Limb (tissue), 2 donors: Measurements from ENCODE around the gene ZFAND6.
A peak's percentile ranks its signal among the peaks of the same experiment; 100 is the strongest.

Experiments used
- DNase-seq, 2 donors: peaks; one replicate each; pipeline ENCODE4 v3.0.0-alpha.2; 2016; ENCODE audit errors: extremely low spot score in 2 of 2

The ZFAND6 gene

DNA sequence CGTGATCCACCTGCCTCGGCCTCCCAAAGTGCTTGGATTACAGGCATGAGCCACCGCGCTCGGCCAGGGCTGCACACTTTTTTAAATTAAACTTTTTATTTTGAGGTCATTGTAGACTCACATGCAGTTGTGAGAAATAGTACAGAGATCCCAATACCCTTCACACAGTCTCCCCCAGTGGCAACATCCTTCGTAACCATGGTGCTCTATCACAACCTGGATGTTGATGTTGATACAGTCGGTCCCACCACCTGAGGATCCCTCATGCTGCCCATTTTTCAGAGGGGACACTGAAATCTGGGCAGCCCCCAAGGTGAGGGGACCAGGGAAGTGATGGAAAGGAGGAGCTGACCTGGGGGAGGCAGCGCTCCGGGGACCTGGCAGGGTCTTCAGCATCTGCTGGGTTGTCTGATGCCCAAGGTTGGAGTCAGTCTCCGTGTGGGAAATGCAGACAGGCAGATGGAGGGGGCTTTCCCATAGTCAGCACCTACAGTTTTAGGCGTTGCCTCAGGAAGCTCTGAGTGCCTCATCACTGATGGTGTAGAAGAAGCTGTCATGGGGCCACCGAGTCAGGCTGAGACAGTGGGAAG lies 110.4 kb downstream of the ZFAND6 start:
- DNase-seq = no peak

DNA sequence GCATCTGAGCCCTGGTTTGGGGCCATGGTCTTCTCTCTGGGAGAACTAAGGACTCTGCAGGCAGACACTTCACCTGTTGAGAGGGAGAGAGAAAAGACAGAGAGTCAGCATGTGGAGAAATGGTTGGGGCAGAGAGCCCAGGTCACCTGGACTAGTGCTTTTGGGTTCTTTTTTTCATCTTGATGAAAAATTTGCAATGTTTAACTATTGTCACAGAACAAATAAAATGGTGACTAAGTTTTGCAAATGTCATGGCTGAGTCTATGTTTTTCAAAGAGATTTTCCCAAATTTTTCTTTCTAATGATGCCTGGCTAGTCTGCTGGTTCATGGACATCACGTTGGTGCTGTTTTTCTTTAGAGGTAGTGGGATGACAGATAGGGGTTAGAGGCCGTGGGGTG lies 111.1 kb downstream of the ZFAND6 start:
- DNase-seq = no peak

DNA sequence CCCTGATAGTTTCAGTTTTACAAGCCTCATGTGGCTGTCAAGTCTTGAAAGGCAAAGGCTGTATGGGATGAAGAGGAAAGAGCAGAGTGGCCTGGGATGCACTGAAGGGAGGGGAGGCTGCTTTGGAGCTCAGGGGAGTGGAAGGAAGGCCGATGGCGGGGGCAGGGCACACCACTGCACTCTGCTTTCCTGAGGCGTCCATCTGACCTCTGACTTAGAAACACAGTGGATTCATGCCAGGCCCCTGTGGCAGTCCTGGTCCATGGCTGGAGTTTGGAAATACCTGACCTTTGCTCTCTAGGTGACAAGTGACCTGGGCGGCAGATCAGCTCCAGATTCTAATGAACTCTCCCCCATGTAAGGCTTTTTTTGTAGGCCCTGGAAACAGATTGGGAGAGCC lies 112.3 kb downstream of the ZFAND6 start:
- DNase-seq = no peak

DNA sequence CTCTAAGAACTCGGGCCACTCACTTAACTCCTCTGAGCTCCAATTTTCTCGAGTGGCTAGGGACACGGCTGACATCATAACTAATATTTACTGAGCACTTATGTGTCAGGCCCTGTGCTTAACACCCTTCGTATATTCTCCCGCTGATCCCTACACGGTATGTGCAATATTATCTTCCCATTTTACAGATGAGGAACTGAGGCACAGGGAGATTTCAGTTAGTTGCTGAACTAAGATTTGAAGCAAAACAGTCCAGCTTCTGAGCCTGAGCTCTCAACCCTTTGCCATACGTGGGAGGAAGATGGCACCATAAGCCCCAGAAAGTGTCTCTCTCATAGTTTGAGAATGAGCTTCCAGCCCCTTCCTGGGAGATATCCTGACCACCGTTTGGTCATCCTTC lies 112.9 kb downstream of the ZFAND6 start:
- no peak for DNase-seq

DNA sequence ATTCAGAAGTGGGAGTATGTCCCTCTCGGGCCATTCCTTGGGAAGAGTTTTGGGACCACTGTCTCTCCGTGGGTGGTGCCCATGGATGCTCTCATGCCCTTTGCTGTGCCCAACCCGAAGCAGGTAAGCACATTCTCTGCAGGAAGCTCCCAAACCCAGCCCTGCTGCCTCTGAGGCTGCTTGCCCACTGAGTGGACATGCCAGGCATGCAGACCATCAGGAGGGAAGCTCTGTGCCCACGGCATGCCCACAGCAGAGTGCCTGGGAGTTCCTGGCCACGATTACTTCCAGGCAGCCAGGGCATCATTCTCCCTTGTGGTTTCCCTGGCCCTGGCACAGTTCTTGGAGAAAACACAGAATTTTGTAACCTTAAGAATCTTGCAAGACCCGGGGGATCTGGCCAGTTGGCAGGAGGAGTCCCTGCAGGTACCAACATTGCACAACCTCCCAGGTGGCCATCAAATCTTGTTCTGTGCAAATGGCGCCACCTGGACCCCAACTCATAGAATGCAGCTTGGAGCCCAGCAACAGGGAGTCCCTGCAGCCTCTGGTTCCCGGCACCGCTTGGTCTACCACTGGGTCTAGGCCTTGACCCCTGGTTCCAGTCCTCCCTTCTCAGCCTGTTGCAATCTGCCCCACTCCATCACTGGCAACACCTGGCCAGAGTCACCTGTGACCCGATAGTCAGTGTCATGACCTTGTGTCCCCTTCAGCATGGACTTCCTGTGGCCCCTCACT lies 113.7 kb downstream of the ZFAND6 start:
- DNase-seq = peak in 1 of 2 donors; percentile 75

DNA sequence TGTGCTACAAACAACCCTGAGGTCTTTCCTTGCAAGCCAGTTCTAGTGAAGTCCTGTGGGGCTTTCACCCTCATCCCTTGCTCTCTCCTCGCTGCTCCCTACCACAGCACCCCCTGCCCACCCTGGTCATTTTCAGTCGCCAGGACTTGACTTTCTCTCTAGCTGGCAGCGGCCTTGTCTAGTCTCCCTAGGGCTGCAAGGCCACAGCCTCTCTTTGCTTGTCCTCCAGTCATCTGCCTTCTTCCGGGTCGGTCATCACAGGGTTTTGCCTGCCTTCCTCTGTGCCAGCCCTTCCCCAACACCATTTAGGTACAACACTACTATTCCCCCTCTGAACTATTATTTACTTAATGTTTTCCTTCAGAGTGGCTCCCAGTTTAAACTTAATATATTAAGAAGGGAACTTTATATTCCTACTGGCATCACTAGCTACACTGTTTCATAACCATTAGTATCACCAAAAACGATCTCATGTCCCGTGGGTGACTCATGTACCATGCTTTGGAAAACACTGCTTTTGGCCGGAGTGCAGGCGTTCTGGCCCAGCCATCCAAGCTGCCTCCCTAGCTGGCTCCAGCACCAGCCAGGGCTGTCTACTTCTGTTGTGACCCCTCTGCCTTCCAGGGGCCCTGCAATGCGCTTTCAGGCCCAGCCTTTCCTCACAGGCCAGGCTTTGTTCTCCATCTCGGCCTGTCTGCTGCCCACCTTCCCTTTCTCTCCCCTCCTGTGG lies 114.7 kb downstream of the ZFAND6 start:
- DNase-seq = no peak

DNA sequence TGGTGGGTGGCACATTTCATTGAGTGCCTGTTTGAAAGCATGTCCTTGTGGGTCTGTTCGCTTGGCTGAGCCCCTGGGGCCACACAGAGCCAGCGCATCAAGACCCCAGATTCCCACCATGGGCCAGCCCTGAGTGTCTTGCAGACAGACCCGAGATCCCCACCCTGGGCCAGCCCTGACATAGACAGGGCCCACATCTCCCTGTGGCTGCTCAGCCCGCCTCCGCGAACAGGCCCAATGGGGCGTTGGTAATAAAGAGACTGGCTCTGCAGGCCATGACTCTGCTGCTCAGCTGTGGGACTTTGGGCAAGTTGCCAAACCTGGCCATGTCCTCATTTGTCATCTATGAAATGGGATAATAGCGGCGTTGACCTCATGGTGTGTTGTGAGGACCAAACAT lies 116.0 kb downstream of the ZFAND6 start:
- no peak for DNase-seq

DNA sequence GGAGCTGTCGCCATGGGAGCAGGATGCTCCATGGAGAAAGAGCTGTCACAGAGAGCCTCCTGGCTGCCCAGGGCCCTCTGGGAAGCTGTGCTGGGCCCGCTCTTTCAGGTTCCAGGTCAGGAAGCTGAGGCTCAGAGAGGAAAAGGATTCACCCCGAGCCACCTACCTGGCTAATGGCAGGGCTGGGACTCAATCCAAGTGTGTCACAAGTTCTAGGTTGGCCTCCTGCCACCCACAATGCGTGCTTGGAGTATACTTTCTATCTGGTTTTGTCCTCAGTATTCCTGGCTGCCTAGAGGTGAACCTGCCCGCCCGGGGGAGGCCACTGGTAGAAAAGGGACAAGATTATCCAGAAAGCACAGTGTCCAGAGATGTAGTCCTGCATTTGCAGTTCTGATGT lies 117.0 kb downstream of the ZFAND6 start:
- DNase-seq = no peak

DNA sequence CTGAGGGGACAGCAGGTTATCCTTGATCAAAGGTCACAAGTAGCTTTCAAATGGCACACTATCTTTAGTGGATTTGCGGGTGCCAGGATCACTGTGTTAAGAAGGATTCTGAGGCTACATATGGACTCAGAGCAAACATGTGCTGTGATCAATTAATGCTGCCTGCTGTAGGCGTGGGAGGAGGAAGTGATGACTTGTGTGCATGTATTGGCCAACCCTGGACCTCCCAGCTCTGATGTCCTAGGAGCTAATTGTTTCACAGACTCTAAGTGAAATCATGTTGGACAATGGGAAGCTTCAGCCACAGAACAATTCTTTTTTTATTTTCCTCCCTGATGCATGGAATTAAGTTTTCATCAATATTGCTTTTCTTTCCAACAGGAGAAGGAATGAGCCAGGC lies 117.7 kb downstream of the ZFAND6 start:
- DNase-seq = no peak

DNA sequence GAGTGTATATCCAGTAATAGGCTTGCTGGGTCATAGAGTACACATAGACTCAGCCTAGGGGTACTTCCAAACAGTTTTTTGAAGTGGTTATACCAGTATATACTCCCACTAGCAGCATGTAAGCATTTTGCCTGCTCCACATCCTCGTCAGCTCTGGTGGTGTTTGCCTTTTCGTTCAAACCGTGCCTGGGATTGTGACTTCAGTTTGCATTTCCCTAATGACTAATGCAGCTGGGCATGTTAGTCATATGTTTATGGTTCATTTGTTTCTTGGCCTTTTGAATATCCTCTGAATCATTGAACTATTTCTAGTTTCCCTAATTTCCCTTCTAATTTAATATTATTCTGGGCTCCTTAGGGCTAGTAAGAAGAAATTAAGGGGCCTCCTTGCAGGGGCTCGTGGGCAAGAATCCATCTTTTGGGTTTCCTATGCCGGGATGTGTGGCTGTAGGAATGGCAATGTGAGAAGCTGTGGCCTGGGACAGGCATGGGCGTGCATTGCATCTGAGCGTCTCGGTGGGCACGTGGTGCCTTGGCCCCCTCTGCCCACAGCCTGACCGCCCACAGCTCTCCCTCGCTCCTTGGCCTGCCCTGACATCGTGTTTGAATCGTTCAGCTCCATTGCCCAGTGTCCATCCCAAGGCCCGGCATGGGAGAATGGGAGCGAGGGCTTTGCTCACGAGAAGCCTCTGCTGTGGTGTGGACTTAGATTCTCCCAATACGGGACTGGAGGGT lies 119.7 kb downstream of the ZFAND6 start:
- DNase-seq = no peak

DNA sequence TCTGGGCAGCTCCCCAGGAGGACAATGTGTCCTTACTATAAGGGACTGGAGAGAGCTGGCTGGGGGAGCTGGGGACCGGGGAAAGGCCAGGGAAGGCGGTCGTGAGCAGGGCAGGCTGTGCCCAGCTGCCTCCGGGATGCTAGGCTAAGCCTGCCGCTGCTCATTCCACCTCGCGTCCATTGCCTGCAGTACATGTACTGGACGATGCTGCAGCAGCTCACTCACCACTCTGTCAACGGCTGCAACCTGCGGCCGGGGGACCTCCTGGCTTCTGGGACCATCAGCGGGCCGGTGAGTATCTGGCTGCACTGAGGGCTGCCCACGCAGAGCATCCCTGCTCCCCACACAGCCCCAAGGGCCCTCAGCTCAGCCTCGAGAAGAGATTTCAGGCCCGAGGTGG lies 120.5 kb downstream of the ZFAND6 start:
- DNase-seq = no peak

DNA sequence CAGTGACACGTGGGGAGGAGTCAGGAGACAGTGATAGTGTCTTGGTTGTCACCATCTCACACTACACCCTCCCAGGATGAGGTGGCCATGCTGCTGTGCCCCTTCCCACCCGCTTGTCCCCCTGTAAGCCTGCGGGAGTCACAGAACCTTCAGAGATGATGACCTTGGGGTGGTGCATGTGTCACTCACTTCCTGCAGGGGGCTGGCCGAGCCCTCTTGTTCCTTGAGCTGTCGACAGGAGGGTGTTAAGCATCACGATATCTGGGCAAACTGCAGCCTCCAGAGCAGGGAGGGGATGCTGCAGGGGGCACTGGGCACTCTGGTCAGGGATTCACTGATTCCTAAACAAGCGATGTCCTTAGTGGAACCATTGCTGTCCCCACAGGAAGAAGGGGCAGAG lies 121.0 kb downstream of the ZFAND6 start:
- no peak for DNase-seq

DNA sequence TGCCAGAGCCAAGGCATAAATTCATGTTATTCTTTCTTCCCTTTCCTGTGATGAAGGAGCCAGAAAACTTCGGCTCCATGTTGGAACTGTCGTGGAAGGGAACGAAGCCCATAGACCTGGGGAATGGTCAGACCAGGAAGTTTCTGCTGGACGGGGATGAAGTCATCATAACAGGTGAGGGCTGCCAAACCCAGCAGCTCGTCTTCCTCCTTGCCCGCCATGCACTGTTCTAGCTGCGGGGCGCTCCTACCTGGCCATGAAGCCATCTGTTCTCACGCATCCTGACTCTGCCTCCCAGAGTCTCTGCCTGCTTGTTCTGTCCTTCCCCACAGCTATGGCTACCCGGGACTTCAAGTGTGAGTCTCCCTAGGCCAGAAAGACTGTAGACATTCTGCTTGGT lies 121.5 kb downstream of the ZFAND6 start:
- DNase-seq = no peak

DNA sequence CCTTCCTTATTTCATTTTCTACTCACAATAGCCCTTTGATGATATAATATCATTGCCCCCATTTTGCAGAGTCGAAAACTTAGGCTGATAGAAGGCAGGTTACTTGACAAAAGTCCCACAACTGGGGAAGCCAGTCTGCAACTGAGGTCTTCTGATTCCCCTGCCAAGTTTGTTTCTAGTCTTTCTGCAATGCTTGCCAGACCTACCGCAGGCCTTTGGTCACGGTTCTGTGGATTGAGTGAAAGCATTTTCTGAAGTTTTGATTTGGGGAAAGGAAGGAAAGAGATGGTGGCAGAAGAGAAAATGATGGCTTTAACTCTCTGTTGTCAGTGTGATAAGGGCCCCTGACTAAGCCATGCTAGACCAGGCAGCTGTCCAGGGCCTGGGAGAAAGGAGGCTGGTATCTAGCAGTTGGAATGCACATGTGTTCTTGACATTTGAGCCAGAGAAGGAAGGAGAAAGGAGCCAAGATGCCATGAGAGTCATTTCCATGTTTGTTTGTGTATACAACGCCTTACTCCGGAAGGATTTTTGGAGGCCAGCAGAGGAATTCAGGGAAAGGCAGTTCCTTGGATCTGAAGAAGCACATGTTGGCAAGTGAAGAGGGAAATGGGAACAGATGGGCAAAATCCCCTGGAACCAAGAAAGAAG lies 123.3 kb downstream of the ZFAND6 start:
- DNase-seq = peak in 1 of 2 donors; percentile 64

DNA sequence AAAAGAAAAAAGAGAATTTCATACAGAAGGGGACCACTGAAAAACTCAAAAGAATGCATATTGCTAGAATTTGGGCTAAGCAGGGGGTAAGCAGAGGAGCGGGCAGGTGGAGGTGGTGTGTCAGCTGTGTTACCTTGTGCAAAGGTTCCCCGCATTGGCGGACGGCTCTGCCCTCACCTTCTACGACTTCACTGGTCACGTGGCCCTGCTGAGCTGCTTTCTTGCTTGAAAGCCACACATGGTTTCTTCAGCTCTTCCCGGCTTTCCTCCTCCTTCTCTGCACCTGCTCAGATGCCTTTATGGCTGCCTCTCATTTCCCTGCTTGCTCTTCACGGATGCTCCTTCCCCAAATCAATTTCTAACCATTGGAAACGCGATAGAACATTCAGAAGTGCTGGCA lies 123.8 kb downstream of the ZFAND6 start:
- DNase-seq = no peak

DNA sequence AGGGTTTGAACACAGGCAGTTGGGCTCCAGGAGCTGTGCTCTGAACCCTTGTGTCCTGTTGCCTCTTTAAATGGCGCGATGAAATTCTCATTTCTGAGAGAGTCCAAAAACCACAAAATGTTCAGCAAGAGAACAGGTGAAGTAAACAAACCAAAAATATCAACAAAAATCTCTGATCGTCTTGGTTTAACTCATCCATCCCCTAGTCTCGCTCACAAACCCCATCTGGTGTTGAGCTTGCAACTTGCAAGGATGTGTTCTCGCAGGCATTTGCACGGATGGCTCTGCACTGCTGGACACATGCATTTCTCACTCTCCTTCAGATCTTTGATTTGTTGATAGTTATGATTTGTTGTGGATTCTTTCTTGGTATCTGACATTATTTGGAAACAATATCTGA lies 124.4 kb downstream of the ZFAND6 start:
- peak in 1 of 2 donors; percentile 34 for DNase-seq

DNA sequence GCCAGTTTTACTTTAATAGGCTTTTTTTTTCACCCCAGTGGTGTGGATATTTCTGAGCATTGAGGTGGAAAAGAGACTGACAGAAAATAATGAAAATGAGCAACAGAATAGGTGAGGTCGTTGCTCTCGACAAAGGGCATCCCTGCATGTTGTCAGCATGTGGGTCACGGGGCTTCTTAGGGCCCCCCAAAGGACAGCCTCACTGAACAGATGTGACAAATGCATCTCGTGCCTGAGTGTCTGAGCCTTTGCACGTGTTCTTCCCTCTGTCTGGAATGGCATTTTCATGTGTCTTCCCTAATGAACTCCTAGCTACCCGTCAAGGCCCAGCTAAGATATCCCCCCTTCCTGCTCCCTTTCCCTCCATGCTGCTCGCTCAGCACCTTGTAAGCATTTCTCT lies 125.1 kb downstream of the ZFAND6 start:
- no peak for DNase-seq

DNA sequence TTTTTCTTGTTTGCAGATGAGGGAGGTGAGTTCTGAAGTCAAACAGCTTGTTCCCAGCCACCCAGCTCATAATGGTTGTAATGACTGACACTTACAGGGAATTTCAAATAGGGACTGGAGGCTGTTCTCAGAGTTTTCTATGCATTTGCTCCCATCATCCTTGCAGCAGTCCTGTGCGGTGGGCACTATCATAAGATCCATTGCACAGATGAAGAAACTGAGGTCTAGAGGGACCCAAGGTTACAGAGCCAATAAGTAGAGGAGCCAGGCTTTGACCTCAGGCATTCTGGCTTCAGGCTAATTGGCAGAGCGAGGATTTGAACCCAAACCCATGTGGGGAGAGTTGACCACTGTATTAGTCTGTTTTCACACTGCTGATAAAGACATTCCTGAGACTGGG lies 125.7 kb downstream of the ZFAND6 start:
- no peak for DNase-seq

DNA sequence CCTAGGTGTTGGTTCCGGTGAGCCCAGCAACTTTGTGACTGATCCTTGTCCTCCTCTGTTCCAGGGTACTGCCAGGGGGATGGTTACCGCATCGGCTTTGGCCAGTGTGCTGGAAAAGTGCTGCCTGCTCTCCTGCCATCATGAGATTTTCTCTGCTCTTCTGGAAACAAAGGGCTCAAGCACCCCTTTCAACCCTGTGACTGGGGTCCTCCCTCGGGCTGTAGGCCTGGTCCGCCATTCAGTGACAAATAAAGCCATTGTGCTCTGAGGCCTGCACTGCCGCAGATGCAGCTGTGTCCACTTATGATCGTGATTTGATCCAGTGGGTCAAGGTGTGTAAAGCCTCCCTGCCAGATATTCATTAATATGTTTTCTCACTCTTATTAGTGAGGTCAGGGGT lies 126.6 kb downstream of the ZFAND6 start:
- DNase-seq = no peak

DNA sequence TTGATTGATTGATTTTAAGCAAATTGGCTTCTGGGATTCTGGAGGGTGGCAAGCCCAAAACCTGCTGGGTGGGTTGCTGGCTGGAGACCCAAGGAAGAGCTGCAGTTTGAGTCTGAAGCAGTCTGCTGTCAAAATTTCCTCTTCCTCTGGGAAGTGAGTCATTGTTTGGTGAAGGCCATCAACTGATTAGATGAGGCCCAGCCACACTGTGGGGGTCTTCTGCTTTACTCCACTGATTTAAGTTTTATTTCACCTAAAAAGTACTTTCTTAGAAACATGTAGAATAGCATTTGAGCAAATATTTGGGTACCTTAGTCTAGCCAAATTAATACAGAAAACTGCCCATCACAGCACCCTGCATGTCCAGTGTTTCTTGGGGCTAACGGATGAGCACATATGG lies 127.1 kb downstream of the ZFAND6 start:
- no peak for DNase-seq
